ENCODE results near the gene ZYG11B.

GRCh38 chr1:52848423-52848822 is 122.2 kb downstream of the ZYG11B start:
- TF ChIP-seq CTCF (conservative IDR thresholded peaks at IDR 0.05) (no peak), ZFX (IDR thresholded peaks at IDR 0.05) (no peak)

All from C4-2B (cell line).